CD4-positive, CD25-positive, alpha-beta regulatory T cell (primary cell): ENCODE results near the gene SIPA1L3. TPM values are rescaled to one million over a fixed set of nuclear protein-coding genes. Genes with fewer than 3 reads are reported as not detected.

ENCODE experiments used
- ATAC-seq, 2 donors: fragments of 150-1000 bp; cut with Tn5 transposase; one replicate each; pipeline ENCODE4 v1.10.0; 2021; ENCODE audit warnings: low read depth in 2 of 2, moderate number of reproducible peaks in 2 of 2, moderate library complexity in 1 of 2
- DNase-seq, 3 donors: peaks; one replicate each; pipeline versions ENCODE4 v3.0.0 to v3.0.0-alpha.2; 2012 to 2022; ENCODE audit warnings: mixed read lengths in 1 of 3
- H3K27ac ChIP-seq: one replicate; pipeline ENCODE4 v1.7.0; 2013; ENCODE audit warnings: mild to moderate bottlenecking, low read length; ENCODE audit not compliant: insufficient read depth, poor library complexity, severe bottlenecking
- H3K27me3 ChIP-seq: one replicate; pipeline ENCODE4 v1.7.0; 2013; ENCODE audit warnings: low read length; ENCODE audit not compliant: control insufficient read depth, insufficient read depth
- H3K36me3 ChIP-seq: one replicate; pipeline ENCODE4 v1.7.0; 2013; ENCODE audit warnings: mild to moderate bottlenecking, low read length, moderate library complexity; ENCODE audit not compliant: control insufficient read depth, insufficient read depth
- H3K4me1 ChIP-seq: 2 replicates; pipeline ENCODE4 v1.7.0; 2013; ENCODE audit warnings: mild to moderate bottlenecking, low read length; ENCODE audit not compliant: insufficient read depth, control insufficient read depth, poor library complexity, severe bottlenecking
- H3K4me3 ChIP-seq: one replicate; pipeline ENCODE4 v1.7.0; 2013; ENCODE audit warnings: low read depth, mild to moderate bottlenecking, low read length, moderate library complexity
- H3K9me3 ChIP-seq, 2 experiments: 1 replicate in 1 of 2; 2 replicates in 1 of 2; pipeline ENCODE4 v1.7.0; 2013; ENCODE audit warnings: low read length in 2 of 2, mild to moderate bottlenecking in 1 of 2, moderate library complexity in 1 of 2; ENCODE audit not compliant: control insufficient read depth in 2 of 2
- H3K27ac Mint-ChIP-seq, 3 donors: one replicate each; pipeline ENCODE4 v1.8.0; 2020 to 2022; ENCODE audit warnings: mild to moderate bottlenecking in 3 of 3, mixed read lengths in 3 of 3, moderate library complexity in 2 of 3
- H3K27me3 Mint-ChIP-seq: one replicate; pipeline ENCODE4 v1.8.0; 2022; ENCODE audit warnings: mild to moderate bottlenecking, mixed read lengths
- H3K36me3 Mint-ChIP-seq: one replicate; pipeline ENCODE4 v1.8.0; 2020; ENCODE audit warnings: mixed read lengths
- H3K4me1 Mint-ChIP-seq, 4 donors: one replicate each; pipeline ENCODE4 v1.8.0; 2020 to 2022; ENCODE audit warnings: mixed read lengths in 4 of 4, mild to moderate bottlenecking in 1 of 4
- H3K4me3 Mint-ChIP-seq, 4 donors: one replicate each; pipeline ENCODE4 v1.8.0; 2020 to 2022; ENCODE audit warnings: mild to moderate bottlenecking in 4 of 4, mixed read lengths in 4 of 4, moderate library complexity in 3 of 4
- H3K9me3 Mint-ChIP-seq, 7 donors: one replicate each; pipeline ENCODE4 v1.8.0; 2020 to 2022; ENCODE audit warnings: mixed read lengths in 7 of 7, mild to moderate bottlenecking in 3 of 7, moderate library complexity in 2 of 7
- polyA plus RNA-seq, 4 donors: library from polyadenylated mRNA; unstranded; fragments of 300-500 nt; fragmentation: Illumina TruSeq; gene quantifications; one replicate each; pipeline ENCODE4 v1.2.3, GENCODE V29; 2021
- total RNA-seq: library from RNA; stranded (reverse); gene quantifications from one replicate; pipeline ENCODE4 v1.2.3, GENCODE V29; 2022

SIPA1L3 gene
- total and polyA plus RNA-seq, 5 donors from 2014 or later = 0.41 to 27.6 (median 1.7) TPM

- H3K27ac ChIP-seq = no peak overlapping the region
- Mint-ChIP-seq H3K36me3 (peaks cover 4% of the 10 kb centered on the region), H3K4me1 (peaks cover 0 to 10% (median 0%) of the 10 kb centered on the region in 4 donors), H3K27me3 (no peaks in the 10 kb centered on the region), H3K27ac (no peak overlapping the region), H3K9me3 (no peaks in the 10 kb centered on the region), H3K4me3 (no peak overlapping the region)
- no peaks in the 10 kb centered on the region for H3K4me1 ChIP-seq
- ATAC-seq = no peak
- no peak overlapping the region for H3K4me3 ChIP-seq
- H3K9me3 ChIP-seq = no peaks in the 10 kb centered on the region
- H3K36me3 ChIP-seq = no peaks in the 10 kb centered on the region
- H3K27me3 ChIP-seq = no peaks in the 10 kb centered on the region
- no peak for DNase-seq
Observed at GRCh38 chr19:38020311-38020710, 113.3 kb downstream of the SIPA1L3 start.

GRCh38 chr19:38021352-38021751, 114.3 kb downstream of the SIPA1L3 start:
- no peaks in the 10 kb centered on the region for H3K36me3 ChIP-seq
- H3K9me3 Mint-ChIP-seq = no peaks in the 10 kb centered on the region
- ATAC-seq (no peak), DNase-seq (no peak)
- peaks cover 0 to 11% (median 0%) of the 10 kb centered on the region in 4 donors for H3K4me1 Mint-ChIP-seq
- no peak overlapping the region for H3K27ac Mint-ChIP-seq
- H3K4me3 Mint-ChIP-seq = no peak overlapping the region
- H3K36me3 Mint-ChIP-seq = no peaks in the 10 kb centered on the region
- no peaks in the 10 kb centered on the region for H3K9me3 ChIP-seq
- no peaks in the 10 kb centered on the region for H3K4me1 ChIP-seq
- no peaks in the 10 kb centered on the region for H3K27me3 ChIP-seq
- no peak overlapping the region for H3K27ac ChIP-seq
- no peak overlapping the region for H3K4me3 ChIP-seq
- no peaks in the 10 kb centered on the region for H3K27me3 Mint-ChIP-seq

DNA sequence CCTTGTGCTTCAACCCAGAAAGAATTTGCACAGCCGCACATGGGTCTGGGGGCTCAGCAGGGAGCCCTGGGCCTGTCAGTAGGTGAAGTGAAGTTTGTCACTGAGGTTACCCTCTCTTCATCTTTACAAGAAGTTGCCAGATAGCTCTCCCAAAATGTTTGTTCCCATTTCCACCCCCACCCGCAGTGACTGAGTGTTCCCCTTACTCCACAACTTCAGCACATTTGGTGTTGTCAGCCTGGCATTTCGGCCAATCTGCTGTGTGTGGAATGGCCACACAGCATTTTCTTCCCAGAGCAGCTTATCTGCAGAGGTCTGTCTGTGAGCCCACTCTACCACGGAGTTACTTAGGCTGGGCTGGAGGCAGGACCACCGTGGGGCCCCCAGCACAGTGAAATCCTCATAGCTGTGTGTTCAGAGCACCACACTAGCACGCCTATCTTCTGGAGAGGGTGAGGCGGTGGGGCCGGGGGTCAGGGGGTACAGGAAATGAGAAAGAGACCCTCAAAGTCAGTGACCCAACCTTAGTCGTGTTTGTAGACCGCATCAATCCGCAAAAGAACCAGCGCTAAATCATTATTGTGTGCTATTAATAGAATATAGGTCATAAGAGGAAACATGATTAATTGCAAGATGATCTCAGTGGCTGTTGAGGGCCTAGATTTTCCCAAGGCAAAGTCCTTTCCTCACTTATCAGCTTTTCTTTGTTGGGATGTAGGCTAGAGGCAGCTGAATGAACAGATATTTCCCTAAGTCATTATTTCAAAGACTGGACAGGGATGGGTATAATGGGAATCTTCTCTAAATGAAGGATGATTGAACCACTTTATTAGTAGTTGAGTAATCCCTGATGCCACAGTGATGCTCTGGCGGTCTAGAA, 116.0 kb downstream of the SIPA1L3 start:
- no peaks in the 10 kb centered on the region for H3K27me3 Mint-ChIP-seq
- Histone ChIP-seq H3K4me3 (no peak overlapping the region), H3K27ac (no peak overlapping the region), H3K27me3 (no peaks in the 10 kb centered on the region), H3K36me3 (no peaks in the 10 kb centered on the region), H3K9me3 (no peaks in the 10 kb centered on the region), H3K4me1 (no peaks in the 10 kb centered on the region)
- ATAC-seq (no peak), DNase-seq (no peak)
- peaks cover 0 to 17% (median 0%) of the 10 kb centered on the region in 4 donors for H3K4me1 Mint-ChIP-seq
- no peak overlapping the region for H3K4me3 Mint-ChIP-seq
- no peaks in the 10 kb centered on the region for H3K36me3 Mint-ChIP-seq
- no peaks in the 10 kb centered on the region for H3K9me3 Mint-ChIP-seq
- H3K27ac Mint-ChIP-seq = peak overlapping the region in 1 of 3 donors; percentile 63

- no peak for DNase-seq
- Mint-ChIP-seq H3K27me3 (no peaks in the 10 kb centered on the region), H3K9me3 (peaks cover 0 to 2% (median 0%) of the 10 kb centered on the region in 7 donors), H3K4me3 (no peak overlapping the region), H3K27ac (peak overlapping the region in 2 of 3 donors; percentile 69 to 90), H3K4me1 (peaks cover 0 to 17% (median 0%) of the 10 kb centered on the region in 4 donors), H3K36me3 (no peaks in the 10 kb centered on the region)
- no peaks in the 10 kb centered on the region for H3K36me3 ChIP-seq
- H3K27me3 ChIP-seq = no peaks in the 10 kb centered on the region
- H3K9me3 ChIP-seq = no peaks in the 10 kb centered on the region
- no peak overlapping the region for H3K27ac ChIP-seq
- no peak for ATAC-seq
- H3K4me3 ChIP-seq = no peak overlapping the region
- no peaks in the 10 kb centered on the region for H3K4me1 ChIP-seq
Observed at GRCh38 chr19:38023671-38024541, 116.9 kb downstream of the SIPA1L3 start.

DNA sequence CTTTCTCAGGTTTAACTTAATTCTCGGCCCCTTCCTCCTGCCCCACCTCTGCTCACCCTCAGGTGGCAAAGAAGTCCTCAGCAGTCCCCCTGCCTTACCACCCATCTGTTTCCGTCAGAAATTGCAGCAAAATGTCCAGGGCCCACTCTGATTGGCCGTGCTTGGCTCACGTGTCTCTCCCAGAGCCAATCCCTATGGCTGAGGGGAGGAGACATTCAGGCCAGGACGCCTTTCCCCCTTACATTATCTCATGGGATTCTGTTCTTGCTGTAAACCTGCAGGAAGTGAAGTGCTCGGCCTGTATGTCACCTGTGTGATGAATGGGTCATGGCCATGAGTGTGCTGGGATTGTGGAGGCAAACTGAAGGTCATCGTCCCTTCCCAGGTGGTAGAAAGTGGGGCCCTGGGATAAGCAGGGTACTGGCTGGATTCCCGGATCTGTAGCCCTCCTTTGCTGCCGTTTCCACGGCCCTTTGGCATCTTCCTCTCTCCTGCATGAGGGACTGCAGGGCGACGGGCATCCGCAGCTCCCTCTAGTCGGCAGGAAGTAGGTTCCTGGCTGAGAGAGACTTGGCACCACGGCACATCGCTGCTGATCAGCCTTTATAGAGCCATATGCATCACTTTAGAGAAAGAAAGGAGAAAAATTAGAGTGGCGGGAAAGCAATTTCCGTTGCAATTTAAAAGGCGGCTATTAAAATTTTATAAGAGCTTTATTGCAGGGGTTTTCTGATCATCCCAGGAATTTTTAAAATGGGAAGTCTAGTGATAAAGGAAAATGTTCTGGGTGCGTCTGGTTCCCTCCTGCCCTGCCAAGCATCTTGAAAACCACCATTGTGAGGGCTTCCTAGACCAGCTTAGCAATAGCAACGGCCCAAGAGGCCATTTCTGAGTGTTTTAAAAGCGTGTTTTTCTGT, 118.2 kb downstream of the SIPA1L3 start:
- Mint-ChIP-seq H3K4me3 (peak overlapping the region in 1 of 4 donors; percentile 34), H3K36me3 (no peaks in the 10 kb centered on the region), H3K27ac (no peak overlapping the region), H3K27me3 (no peaks in the 10 kb centered on the region), H3K9me3 (peaks cover 0 to 2% (median 0%) of the 10 kb centered on the region in 7 donors), H3K4me1 (peaks cover 0 to 17% (median 0%) of the 10 kb centered on the region in 4 donors)
- no peak for DNase-seq
- ATAC-seq = no peak
- Histone ChIP-seq H3K9me3 (no peaks in the 10 kb centered on the region), H3K36me3 (no peaks in the 10 kb centered on the region), H3K27ac (no peak overlapping the region), H3K27me3 (no peaks in the 10 kb centered on the region), H3K4me1 (no peaks in the 10 kb centered on the region), H3K4me3 (no peak overlapping the region)

DNA sequence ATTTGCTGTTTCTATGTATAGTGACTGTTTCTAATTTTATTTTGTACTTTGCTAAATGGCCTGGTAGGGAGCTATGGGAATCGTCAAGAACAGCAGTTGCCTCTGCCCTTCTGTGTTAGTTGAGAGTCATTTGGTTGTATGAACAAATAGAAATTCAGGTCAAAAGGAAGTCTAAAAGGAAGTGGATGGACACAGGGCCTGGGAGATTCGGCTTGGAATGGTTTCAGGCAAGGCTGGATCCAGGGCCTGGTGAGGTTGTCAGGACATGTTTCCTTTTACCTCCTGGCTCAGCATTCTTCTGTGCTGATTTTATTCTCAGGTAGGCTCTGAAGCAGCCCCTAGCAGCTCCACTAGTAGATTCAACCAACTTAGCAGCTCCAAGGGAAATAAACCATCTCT, 118.9 kb downstream of the SIPA1L3 start:
- Mint-ChIP-seq H3K27ac (no peak overlapping the region), H3K36me3 (peaks cover 5% of the 10 kb centered on the region), H3K9me3 (peaks cover 0 to 2% (median 0%) of the 10 kb centered on the region in 7 donors), H3K4me1 (peaks cover 0 to 17% (median 0%) of the 10 kb centered on the region in 4 donors), H3K4me3 (no peak overlapping the region), H3K27me3 (no peaks in the 10 kb centered on the region)
- no peaks in the 10 kb centered on the region for H3K4me1 ChIP-seq
- H3K9me3 ChIP-seq = no peaks in the 10 kb centered on the region
- no peaks in the 10 kb centered on the region for H3K36me3 ChIP-seq
- no peak overlapping the region for H3K4me3 ChIP-seq
- ATAC-seq = no peak
- no peaks in the 10 kb centered on the region for H3K27me3 ChIP-seq
- no peak for DNase-seq
- H3K27ac ChIP-seq = no peak overlapping the region

DNA sequence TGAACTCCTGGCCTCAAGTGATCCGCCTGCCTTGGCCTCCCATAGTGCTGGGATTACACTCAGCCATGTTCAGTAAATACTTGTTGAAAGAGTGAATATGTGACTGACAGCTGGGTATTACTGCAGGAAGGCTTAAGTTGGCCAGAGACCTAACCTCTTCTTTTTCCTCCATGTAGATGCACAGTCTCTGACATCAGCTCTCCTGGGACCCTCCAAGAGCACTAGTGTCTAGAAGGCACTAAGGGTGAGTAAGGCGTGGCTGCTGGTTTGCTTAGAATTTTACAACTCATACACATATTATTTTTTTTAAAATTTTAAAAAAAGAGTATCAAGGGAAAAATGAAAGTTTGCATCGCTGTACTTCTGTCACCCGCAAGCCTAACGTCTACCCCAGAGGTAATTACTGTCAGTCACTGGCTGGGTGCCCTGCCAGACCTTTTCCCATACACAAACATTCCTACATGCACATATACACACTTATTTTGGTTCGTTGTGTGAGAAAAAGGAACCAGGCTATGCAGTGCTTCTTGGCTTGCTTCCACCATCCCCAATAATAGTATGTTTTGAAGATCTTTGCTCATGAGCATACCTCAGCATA, 122.0 kb downstream of the SIPA1L3 start:
- ATAC-seq (no peak), DNase-seq (no peak)
- H3K36me3 ChIP-seq = no peaks in the 10 kb centered on the region
- no peak overlapping the region for H3K4me3 ChIP-seq
- no peak overlapping the region for H3K4me3 Mint-ChIP-seq
- no peak overlapping the region for H3K27ac ChIP-seq
- H3K9me3 ChIP-seq = no peaks in the 10 kb centered on the region
- H3K4me1 ChIP-seq = no peaks in the 10 kb centered on the region
- peaks cover 10% of the 10 kb centered on the region for H3K36me3 Mint-ChIP-seq
- H3K27ac Mint-ChIP-seq = no peak overlapping the region
- peaks cover 0 to 11% (median 2%) of the 10 kb centered on the region in 4 donors for H3K4me1 Mint-ChIP-seq
- peaks cover 0 to 5% (median 2%) of the 10 kb centered on the region in 7 donors for H3K9me3 Mint-ChIP-seq
- H3K27me3 ChIP-seq = no peaks in the 10 kb centered on the region
- no peaks in the 10 kb centered on the region for H3K27me3 Mint-ChIP-seq
